Osteoblast (primary cell): ENCODE data around the gene GGA3. TPM values are rescaled to one million over a fixed set of nuclear protein-coding genes. Genes with fewer than 3 reads are reported as not detected.

Experiments
- DNase-seq: peaks from one replicate; pipeline ENCODE4 v3.0.0; 2011; ENCODE audit warnings: low spot score, mixed read lengths; ENCODE audit not compliant: insufficient read length; ENCODE audit errors: missing footprints
- H2AFZ ChIP-seq: 2 replicates; pipeline ENCODE4 v1.6.0; 2011; ENCODE audit warnings: mild to moderate bottlenecking, low read length
- H3K27ac ChIP-seq: 2 replicates; pipeline ENCODE4 v1.5.1; 2011; ENCODE audit warnings: mild to moderate bottlenecking, low read depth, low read length, moderate library complexity
- H3K27me3 ChIP-seq: 2 replicates; pipeline ENCODE4 v1.6.0; 2012; ENCODE audit warnings: mild to moderate bottlenecking, control low read depth, inconsistent platforms, low read length, moderate library complexity; ENCODE audit not compliant: insufficient read depth
- H3K36me3 ChIP-seq: 2 replicates; pipeline ENCODE4 v1.5.1; 2011; ENCODE audit warnings: mild to moderate bottlenecking, low read length, control low read depth, moderate library complexity; ENCODE audit not compliant: insufficient read depth
- H3K4me1 ChIP-seq: 2 replicates; pipeline ENCODE4 v1.5.1; 2011; ENCODE audit warnings: mild to moderate bottlenecking, low read length, control low read depth, moderate library complexity; ENCODE audit not compliant: insufficient read depth
- H3K4me2 ChIP-seq: 2 replicates; pipeline ENCODE4 v1.6.0; 2011; ENCODE audit warnings: mild to moderate bottlenecking, low read length; ENCODE audit not compliant: insufficient read depth
- H3K4me3 ChIP-seq: fragments of 200-600 bp; sonication (generic); 3 replicates; pipeline ENCODE4 v1.5.1; 2012; ENCODE audit warnings: mild to moderate bottlenecking, low read length, inconsistent platforms; ENCODE audit not compliant: insufficient read depth
- H3K79me2 ChIP-seq: 2 replicates; pipeline ENCODE4 v1.6.0; 2012; ENCODE audit warnings: mild to moderate bottlenecking, low read length, control low read depth, inconsistent platforms; ENCODE audit not compliant: insufficient read depth
- H3K9me3 ChIP-seq: 2 replicates; pipeline ENCODE4 v1.5.1; 2011; ENCODE audit warnings: low read depth, low read length, control low read depth
- H4K20me1 ChIP-seq: 2 replicates; pipeline ENCODE4 v1.6.0; 2012; ENCODE audit warnings: mild to moderate bottlenecking, low read length, control low read depth; ENCODE audit not compliant: insufficient read depth
- CTCF ChIP-seq: IDR thresholded peaks from 2 replicates; pipeline ENCODE4 v1.5.1; 2011; ENCODE audit warnings: mild to moderate bottlenecking, low read depth, low read length, moderate library complexity; ENCODE audit errors: extremely low read depth
- total RNA-seq: library from RNA; depleted of rRNA; stranded (reverse); fragments of >200 nt; gene quantifications from 2 replicates; pipeline ENCODE4 v1.2.3, GENCODE V29; 2012

Gene GGA3
- total RNA-seq, 1 donor: 9.0 TPM

DNA sequence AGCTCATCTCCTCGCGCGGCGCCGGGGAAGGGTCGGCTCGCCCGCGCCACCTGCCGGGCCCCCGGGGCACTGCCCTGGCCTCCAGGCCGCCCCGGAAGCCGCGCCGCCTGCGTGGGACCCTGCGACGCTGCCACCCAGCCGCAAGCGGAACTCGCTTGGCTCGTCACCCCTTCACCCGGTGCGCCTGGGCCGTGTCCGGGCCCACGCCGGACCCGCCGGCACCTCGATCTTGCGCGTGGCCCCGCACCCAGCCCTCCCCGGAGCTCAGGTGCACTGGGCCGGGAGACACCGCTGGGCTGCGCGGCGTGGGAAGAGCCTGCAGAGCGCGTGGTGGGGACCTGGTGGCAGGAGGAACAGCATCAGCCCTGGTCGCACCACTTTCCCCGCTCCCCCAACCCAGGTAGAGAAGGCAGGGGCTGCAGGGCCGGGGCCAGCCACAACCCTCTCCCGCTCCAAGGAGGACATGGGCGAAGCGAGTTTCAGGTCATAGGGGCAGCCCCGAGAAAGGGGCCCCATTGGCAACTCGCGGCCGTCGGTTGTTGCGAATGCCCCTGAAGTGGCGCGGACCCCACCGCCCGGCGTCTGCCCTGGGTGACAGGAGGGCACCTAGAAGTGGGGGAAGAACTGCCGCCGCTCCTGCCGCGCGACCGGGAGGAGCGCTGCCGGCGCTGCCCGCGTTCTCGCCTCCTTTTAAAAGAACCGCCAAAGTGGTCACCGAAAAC lies 10.0 kb upstream of the GGA3 start:
- H3K27ac ChIP-seq: peak overlapping the region; percentile 28

DNA sequence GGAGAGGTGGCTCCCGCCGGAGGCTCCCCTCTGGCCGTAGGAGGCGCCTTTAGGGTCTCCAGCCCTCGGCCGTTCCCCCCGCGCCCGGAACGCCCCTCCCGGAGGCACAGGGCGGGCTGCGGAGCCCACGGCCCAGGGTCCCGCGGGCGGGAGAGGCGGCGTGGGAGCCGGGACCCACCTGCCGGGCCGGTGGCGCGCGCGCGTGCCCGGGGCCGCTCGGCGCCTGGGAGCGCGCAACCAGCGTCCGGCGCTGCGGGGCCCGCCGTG lies 9.5 kb upstream of the GGA3 start, which contains the start of gene MIF4GD:
TSS of gene MIF4GD (minus strand) at position 266 of the 267 bp plus-strand sequence. CDS start 1,036 bp downstream, outside the sequence.
- Histone ChIP-seq H3K79me2 (no peaks in the 10 kb centered on the region), H3K4me3 (peak within 1 kb of the TSS; percentile 90), H3K4me2 (peak within 1 kb of the TSS; percentile 95), H3K9me3 (no peaks in the 10 kb centered on the region), H3K4me1 (peaks cover 50% of the 10 kb centered on the region), H3K27ac (peak within 1 kb of the TSS; percentile 80), H4K20me1 (peaks cover 6% of the 10 kb centered on the region), H3K36me3 (peaks cover 6% of the 10 kb centered on the region), H2AFZ (peak within 1 kb of the TSS; percentile 96), H3K27me3 (no peaks in the 10 kb centered on the region)
- DNase-seq: no peak
- TF ChIP-seq CTCF: no peak

More for the DNA sequence above, 10.0 kb upstream of the GGA3 start:
- no peaks in the 10 kb centered on the region for H3K27me3 ChIP-seq
- H3K36me3 ChIP-seq: peaks cover under 1% of the 10 kb centered on the region
- H4K20me1 ChIP-seq: peaks cover 6% of the 10 kb centered on the region
- H3K4me1 ChIP-seq: peaks cover 48% of the 10 kb centered on the region
- H2AFZ ChIP-seq: peak overlapping the region; percentile 84
- H3K4me2 ChIP-seq: peak overlapping the region; percentile 95
- TF ChIP-seq CTCF: peak; percentile 40
- peak; percentile 100 for DNase-seq
- no peaks in the 10 kb centered on the region for H3K79me2 ChIP-seq
- peak overlapping the region; percentile 90 for H3K4me3 ChIP-seq
- no peaks in the 10 kb centered on the region for H3K9me3 ChIP-seq

DNA sequence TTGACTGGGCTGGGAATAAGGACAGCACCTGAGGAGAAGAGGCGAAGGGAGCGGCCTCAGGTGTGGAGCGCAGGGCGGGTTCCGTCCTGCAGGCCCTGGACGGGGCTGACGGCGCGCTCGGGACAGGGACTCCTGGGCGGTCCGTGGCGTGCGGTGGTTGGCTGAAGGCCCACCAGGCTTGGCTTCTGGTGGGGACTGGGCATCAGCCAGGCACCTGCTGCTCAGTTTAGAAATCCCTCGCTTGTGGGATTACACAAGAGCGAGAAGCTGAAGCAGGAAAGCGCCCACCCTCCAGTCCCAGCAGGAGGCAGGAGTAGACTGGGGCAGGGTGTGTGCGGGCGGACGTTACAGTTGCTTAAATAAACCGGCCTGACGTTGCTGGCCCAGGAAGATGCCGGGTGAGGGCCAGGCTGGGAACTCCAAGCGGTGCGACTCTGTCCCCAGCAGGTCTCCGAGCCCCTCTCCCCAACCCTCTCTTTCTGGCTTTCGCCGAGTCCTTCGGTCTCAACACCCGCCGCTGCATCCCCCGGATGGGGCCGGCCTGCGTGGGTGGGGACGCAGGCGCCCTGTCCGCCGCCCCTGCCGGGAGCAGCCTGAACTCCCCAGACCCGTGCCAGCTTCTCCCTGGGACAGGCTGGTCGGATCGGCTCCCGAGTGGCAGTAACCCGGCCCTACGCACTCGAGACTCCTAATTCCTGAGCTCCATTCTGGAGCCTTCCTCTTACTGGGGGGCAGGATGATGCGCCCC lies 9.0 kb upstream of the GGA3 start:
- no peaks in the 10 kb centered on the region for H3K27me3 ChIP-seq
- peak overlapping the region; percentile 80 for H3K27ac ChIP-seq
- H3K9me3 ChIP-seq: no peaks in the 10 kb centered on the region
- peak overlapping the region; percentile 95 for H3K4me2 ChIP-seq
- H3K4me3 ChIP-seq: peak overlapping the region; percentile 90
- H2AFZ ChIP-seq: peak overlapping the region; percentile 96
- H3K79me2 ChIP-seq: no peaks in the 10 kb centered on the region
- H3K4me1 ChIP-seq: peaks cover 50% of the 10 kb centered on the region
- H3K36me3 ChIP-seq: peaks cover 11% of the 10 kb centered on the region
- peak; percentile 98 for DNase-seq
- H4K20me1 ChIP-seq: peaks cover 6% of the 10 kb centered on the region
- peak; percentile 43 for TF ChIP-seq CTCF

DNA sequence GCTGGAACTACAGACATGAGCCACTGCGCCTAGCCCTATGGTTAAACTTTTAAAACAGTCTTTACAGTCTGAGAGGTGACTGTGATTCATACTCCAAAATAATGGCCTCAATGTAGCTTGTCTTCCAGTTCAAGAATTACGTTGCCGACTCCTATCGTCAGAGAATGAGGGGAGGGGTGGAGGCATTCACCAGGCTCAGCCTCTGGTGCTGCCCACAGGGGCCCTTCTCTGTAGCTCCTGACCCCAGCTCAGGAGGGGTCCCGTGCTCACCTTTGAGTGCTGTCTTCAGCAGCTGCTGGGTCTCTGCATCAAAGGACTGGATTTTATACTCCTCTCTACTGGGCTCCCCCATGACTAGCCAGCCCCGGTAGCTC lies 8.4 kb upstream of the GGA3 start:
- Histone ChIP-seq H3K27me3 (no peaks in the 10 kb centered on the region), H3K27ac (peak overlapping the region; percentile 80), H3K4me3 (peak overlapping the region; percentile 90), H3K4me1 (peaks cover 50% of the 10 kb centered on the region), H3K4me2 (peak overlapping the region; percentile 95), H4K20me1 (peaks cover 6% of the 10 kb centered on the region), H3K36me3 (peaks cover 12% of the 10 kb centered on the region), H2AFZ (peak overlapping the region; percentile 96), H3K79me2 (no peaks in the 10 kb centered on the region), H3K9me3 (no peaks in the 10 kb centered on the region)
- TF ChIP-seq CTCF: no peak
- peak; percentile 70 for DNase-seq
